AG04450 (cell line): ENCODE data around the gene ABCA2. TPM values are rescaled to one million over a fixed set of nuclear protein-coding genes. Genes with fewer than 3 reads are reported as not detected.

ENCODE experiments used
- CTCF ChIA-PET: fragments of 300-600, 350-600 bp; formaldehyde crosslinking; extraction: SDS; loops from one replicate; lab custom pipeline; 2022; ENCODE audit warnings: antibody characterized with exemption, inconsistent platforms; lab: Charles Lee
- POLR2A ChIA-PET: fragments of 350-600 bp; formaldehyde crosslinking; extraction: SDS; loops from one replicate; lab custom pipeline; 2021; ENCODE audit warnings: antibody characterized with exemption, inconsistent platforms; lab: Yijun Ruan, JAX
- DNase-seq: peaks from one replicate; pipeline ENCODE4 v3.0.0-alpha.2; 2011; ENCODE audit warnings: low read depth, low spot score
- H3K27ac ChIP-seq: one replicate; pipeline ENCODE4 v1.5.1; 2012; ENCODE audit warnings: low read depth, low read length, control low read depth
- H3K27me3 ChIP-seq: one replicate; pipeline ENCODE4 v1.6.0; 2012; ENCODE audit warnings: low read length; ENCODE audit not compliant: control insufficient read depth, insufficient read depth
- H3K4me3 ChIP-seq: 2 replicates; pipeline ENCODE4 v1.5.1; 2011; ENCODE audit warnings: mild to moderate bottlenecking, low read depth, low read length, control low read depth
- H3K9me3 ChIP-seq: 2 replicates; pipeline ENCODE4 v1.5.1; 2012; ENCODE audit warnings: low read length; ENCODE audit not compliant: control insufficient read depth, insufficient read depth
- CTCF ChIP-seq: IDR thresholded peaks from 2 replicates; pipeline ENCODE4 v1.5.1; 2011; ENCODE audit warnings: low read depth, low read length, control low read depth, inconsistent platforms
- polyA plus RNA-seq: library from polyadenylated mRNA; depleted of rRNA; stranded (reverse); fragments of >200 nt; gene quantifications from 2 replicates; pipeline ENCODE4 v1.2.3, GENCODE V29; 2011; rRNA removed

ABCA2 gene
- polyA plus RNA-seq, 1 experiment = 4.7 TPM

DNA sequence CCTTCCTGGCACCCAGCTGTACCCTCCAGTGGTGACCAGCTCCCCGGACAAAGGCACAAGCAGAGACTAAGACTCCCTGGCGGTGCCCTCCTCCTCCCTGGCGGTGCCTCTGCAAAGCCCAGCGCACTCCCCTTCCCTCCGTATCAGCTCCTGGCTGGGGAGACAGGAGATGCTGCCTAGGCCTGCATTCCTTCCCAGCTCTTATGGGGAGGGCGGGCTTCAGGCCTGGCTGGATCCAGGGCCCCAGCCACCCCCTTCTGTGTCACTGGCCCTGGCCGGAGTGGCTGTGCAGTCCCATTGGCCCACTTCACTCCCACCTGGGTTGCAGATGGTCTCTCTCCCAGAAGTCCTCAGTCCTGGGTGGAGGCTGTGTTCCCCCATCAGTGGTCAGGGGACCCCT lies 69.6 kb downstream of the ABCA2 start:
- Histone ChIP-seq H3K27me3 (peaks cover 20% of the 10 kb centered on the region), H3K4me3 (no peak overlapping the region), H3K9me3 (no peaks in the 10 kb centered on the region; the same call in 1 of the 2 replicates), H3K27ac (no peak overlapping the region)
- POLR2A ChIA-PET = interaction anchor here (0.6 kb wide), 1 partner anchor 115 kb away, joined by 3 read pairs; no protein-coding TSS in a partner anchor
- no peak for TF ChIP-seq CTCF
- no peak for DNase-seq
- CTCF ChIA-PET = no interaction called here

DNA sequence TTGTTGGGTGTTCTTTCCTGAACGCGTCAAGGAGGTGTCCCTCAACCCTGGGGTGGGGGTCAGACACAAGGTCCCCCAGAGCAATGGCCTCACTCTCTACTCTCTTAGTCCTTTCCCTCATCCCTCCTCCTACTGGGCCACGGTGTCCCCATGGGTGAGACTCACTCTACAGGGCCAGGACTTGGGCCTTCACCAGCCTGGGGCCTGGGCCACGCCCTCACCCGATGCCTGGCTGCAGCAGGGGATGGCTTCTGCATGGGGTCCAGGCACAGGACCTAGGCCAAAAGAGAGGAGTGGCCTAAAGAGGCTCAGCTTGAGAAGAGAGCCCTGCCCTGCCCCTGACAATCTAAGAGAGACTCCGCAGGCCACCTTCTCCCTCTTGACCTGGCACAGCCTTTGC lies 70.1 kb downstream of the ABCA2 start:
- ChIA-PET CTCF (no interaction called here), POLR2A (interaction anchor here (0.6 kb wide), 1 partner anchor 114 kb away, joined by 3 read pairs; no protein-coding TSS in a partner anchor)
- no peak for DNase-seq
- Histone ChIP-seq H3K9me3 (no peaks in the 10 kb centered on the region; the same call in 1 of the 2 replicates), H3K27me3 (peaks cover 19% of the 10 kb centered on the region), H3K27ac (no peak overlapping the region), H3K4me3 (no peak overlapping the region)
- TF ChIP-seq CTCF = no peak

DNA sequence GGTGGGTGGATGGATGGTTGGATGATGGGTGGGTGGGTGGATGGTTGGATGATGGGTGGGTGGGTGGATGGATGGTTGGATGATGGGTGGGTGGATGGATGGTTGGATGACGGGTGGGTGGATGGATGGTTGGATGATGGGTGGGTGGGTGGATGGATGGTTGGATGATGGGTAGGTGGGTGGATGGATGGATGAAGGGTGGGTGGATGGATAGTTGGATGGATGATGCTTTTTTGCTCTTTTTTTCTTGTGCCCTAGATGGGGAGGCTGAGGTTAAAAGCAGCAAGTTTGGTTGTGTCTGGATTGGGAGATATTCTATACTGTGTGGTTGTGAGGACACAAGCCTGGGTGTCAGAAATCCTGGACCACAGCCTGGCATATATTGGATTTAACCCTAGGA lies 70.6 kb downstream of the ABCA2 start:
- H3K4me3 ChIP-seq = no peak overlapping the region
- ChIA-PET POLR2A (no interaction called here), CTCF (no interaction called here)
- H3K27me3 ChIP-seq = peaks cover 19% of the 10 kb centered on the region
- TF ChIP-seq CTCF = no peak
- H3K9me3 ChIP-seq = no peaks in the 10 kb centered on the region; the same call in 1 of the 2 replicates
- DNase-seq = no peak
- H3K27ac ChIP-seq = no peak overlapping the region

Other genes with a start within 250 kb of the ABCA2 start
- gene TMEM141, start 236.9 kb downstream of the ABCA2 start, polyA plus RNA-seq = 34.9 and 44.3 TPM in 2 replicates
- gene CCDC183, start 231.9 kb downstream of the ABCA2 start, polyA plus RNA-seq = 0.05 and 0.21 TPM in 2 replicates
- gene RABL6, start 220.3 kb downstream of the ABCA2 start, polyA plus RNA-seq = 35.4 and 41.1 TPM in 2 replicates
- 0.26 and 0.42 TPM in 2 replicates for gene AJM1, start 185.8 kb downstream of the ABCA2 start, polyA plus RNA-seq
- gene PHPT1, start 178.8 kb downstream of the ABCA2 start, polyA plus RNA-seq = 91.6 and 116 TPM in 2 replicates
- gene MAMDC4, start 175.9 kb downstream of the ABCA2 start, polyA plus RNA-seq = 0.63 and 0.86 TPM in 2 replicates
- gene EDF1, start 161.9 kb downstream of the ABCA2 start, polyA plus RNA-seq = 445 and 453 TPM in 2 replicates
- 6.1 and 6.9 TPM in 2 replicates for gene TRAF2, start 141.7 kb downstream of the ABCA2 start, polyA plus RNA-seq
- gene FBXW5, start 83.5 kb downstream of the ABCA2 start, polyA plus RNA-seq = 31.2 and 46.4 TPM in 2 replicates
- 0.41 TPM in 1 of 2 replicates, not detected in the other for gene C8G, start 83.0 kb downstream of the ABCA2 start, polyA plus RNA-seq
- not detected in 2 replicates for gene LCN12, start 76.0 kb downstream of the ABCA2 start, polyA plus RNA-seq
- 7.8 and 9.6 TPM in 2 replicates for gene PTGDS, start 50.7 kb downstream of the ABCA2 start, polyA plus RNA-seq
- 1.5 TPM in 2 replicates for gene LCNL1, start 45.2 kb downstream of the ABCA2 start, polyA plus RNA-seq
- 6.0 and 6.7 TPM in 2 replicates for gene PAXX, start 35.8 kb downstream of the ABCA2 start, polyA plus RNA-seq
- 0.42 and 0.63 TPM in 2 replicates for gene CLIC3, start 31.7 kb downstream of the ABCA2 start, polyA plus RNA-seq
- not detected in 2 replicates for gene FUT7, start 3.9 kb upstream of the ABCA2 start, polyA plus RNA-seq
- 8.9 and 16.5 TPM in 2 replicates for gene NPDC1, start 17.9 kb upstream of the ABCA2 start, polyA plus RNA-seq
- not detected in 2 replicates for gene ENTPD2, start 25.8 kb upstream of the ABCA2 start, polyA plus RNA-seq
- 1.5 and 1.8 TPM in 2 replicates for gene SAPCD2, start 42.3 kb upstream of the ABCA2 start, polyA plus RNA-seq
- 5.1 and 6.3 TPM in 2 replicates for gene UAP1L1, start 49.3 kb upstream of the ABCA2 start, polyA plus RNA-seq
- 40.8 and 50.2 TPM in 2 replicates for gene MAN1B1, start 58.7 kb upstream of the ABCA2 start, polyA plus RNA-seq
- gene DPP7, start 86.5 kb upstream of the ABCA2 start, polyA plus RNA-seq = 30.6 and 52.6 TPM in 2 replicates
- gene GRIN1, start 110.9 kb upstream of the ABCA2 start, polyA plus RNA-seq = 0.04 TPM in 1 of 2 replicates, not detected in the other
- not detected in 2 replicates for gene LRRC26, start 141.8 kb upstream of the ABCA2 start, polyA plus RNA-seq
- not detected in 2 replicates for gene TMEM210, start 143.8 kb upstream of the ABCA2 start, polyA plus RNA-seq
- gene ANAPC2, start 160.3 kb upstream of the ABCA2 start, polyA plus RNA-seq = 12.1 and 14.6 TPM in 2 replicates
- gene SSNA1, start 160.4 kb upstream of the ABCA2 start, polyA plus RNA-seq = 35.0 and 46.9 TPM in 2 replicates
- 2.8 and 3.8 TPM in 2 replicates for gene TPRN, start 172.5 kb upstream of the ABCA2 start, polyA plus RNA-seq
- gene TMEM203, start 177.4 kb upstream of the ABCA2 start, polyA plus RNA-seq = 44.2 and 50.2 TPM in 2 replicates
- gene NDOR1, start 177.5 kb upstream of the ABCA2 start, polyA plus RNA-seq = 2.8 and 3.8 TPM in 2 replicates
- gene RNF208, start 194.0 kb upstream of the ABCA2 start, polyA plus RNA-seq = 0.17 and 0.45 TPM in 2 replicates
- gene CYSRT1, start 196.9 kb upstream of the ABCA2 start, polyA plus RNA-seq = 0.27 and 0.56 TPM in 2 replicates
- not detected in 2 replicates for gene RNF224, start 199.3 kb upstream of the ABCA2 start, polyA plus RNA-seq
- gene SLC34A3, start 202.7 kb upstream of the ABCA2 start, polyA plus RNA-seq = not detected in 2 replicates
- 223 and 262 TPM in 2 replicates for gene TUBB4B, start 213.1 kb upstream of the ABCA2 start, polyA plus RNA-seq
- not detected in 2 replicates for gene STPG3, start 223.0 kb upstream of the ABCA2 start, polyA plus RNA-seq
- gene NELFB, start 227.1 kb upstream of the ABCA2 start, polyA plus RNA-seq = 27.1 and 38.7 TPM in 2 replicates
- gene TOR4A, start 249.5 kb upstream of the ABCA2 start, polyA plus RNA-seq = 14.1 and 18.7 TPM in 2 replicates